Lower leg skin (tissue), 3 donors: ENCODE data around the gene GALNT14.

ENCODE experiments used
- POLR2A ChIP-seq, 2 donors: fragments of 450-650 bp; IDR thresholded peaks; one replicate each; pipeline ENCODE4 v1.6.1; 2016 to 2017; ENCODE audit warnings: antibody characterized with exemption in 2 of 2, mild to moderate bottlenecking in 1 of 2, moderate library complexity in 1 of 2
- TF ChIP-seq, protein P1 (sequence below), 3 donors: fragments of 450-650 bp; IDR thresholded peaks; one replicate each; pipeline ENCODE4 v1.5.1; 2016; ENCODE audit warnings: antibody characterized with exemption in 3 of 3, mild to moderate bottlenecking in 3 of 3, moderate library complexity in 2 of 3

DNA sequence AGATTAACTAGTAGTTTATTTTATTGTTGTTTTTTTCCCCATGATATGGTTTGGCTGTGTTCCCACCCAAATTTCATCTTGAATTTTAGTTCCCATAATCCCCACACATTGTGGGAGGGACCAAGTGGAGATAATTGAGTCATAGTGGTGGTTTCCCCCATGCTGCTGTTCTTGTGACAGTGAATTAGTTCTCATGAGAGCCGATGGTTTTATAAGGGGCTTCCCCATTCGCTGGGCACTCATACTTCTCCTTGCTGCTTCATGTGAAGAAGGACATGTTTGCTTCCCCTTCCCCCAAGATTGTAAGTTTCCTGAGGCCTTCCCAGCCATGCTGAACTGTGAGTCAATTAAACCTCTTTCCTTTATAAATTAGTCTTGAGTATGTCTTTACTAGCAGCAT is 36.5 kb downstream of the GALNT14 start:
- TF ChIP-seq, protein P1, sequence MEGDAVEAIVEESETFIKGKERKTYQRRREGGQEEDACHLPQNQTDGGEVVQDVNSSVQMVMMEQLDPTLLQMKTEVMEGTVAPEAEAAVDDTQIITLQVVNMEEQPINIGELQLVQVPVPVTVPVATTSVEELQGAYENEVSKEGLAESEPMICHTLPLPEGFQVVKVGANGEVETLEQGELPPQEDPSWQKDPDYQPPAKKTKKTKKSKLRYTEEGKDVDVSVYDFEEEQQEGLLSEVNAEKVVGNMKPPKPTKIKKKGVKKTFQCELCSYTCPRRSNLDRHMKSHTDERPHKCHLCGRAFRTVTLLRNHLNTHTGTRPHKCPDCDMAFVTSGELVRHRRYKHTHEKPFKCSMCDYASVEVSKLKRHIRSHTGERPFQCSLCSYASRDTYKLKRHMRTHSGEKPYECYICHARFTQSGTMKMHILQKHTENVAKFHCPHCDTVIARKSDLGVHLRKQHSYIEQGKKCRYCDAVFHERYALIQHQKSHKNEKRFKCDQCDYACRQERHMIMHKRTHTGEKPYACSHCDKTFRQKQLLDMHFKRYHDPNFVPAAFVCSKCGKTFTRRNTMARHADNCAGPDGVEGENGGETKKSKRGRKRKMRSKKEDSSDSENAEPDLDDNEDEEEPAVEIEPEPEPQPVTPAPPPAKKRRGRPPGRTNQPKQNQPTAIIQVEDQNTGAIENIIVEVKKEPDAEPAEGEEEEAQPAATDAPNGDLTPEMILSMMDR (IDR thresholded peaks at IDR 0.05): no peak
- TF ChIP-seq POLR2A (IDR thresholded peaks at IDR 0.05): no peak
